HCT116 (cell line): Measurements from ENCODE around the gene SFTPA1.

Experiments
- CTCF ChIP-seq, 3 experiments: fragments of 200-600 bp in 1 of 3; sonication (generic) in 1 of 3; IDR thresholded peaks in 2 of 3; conservative IDR thresholded peaks in 1 of 3; 2 replicates each; pipeline ENCODE4 v1.5.1; 2012 to 2017; ENCODE audit warnings: low read depth in 2 of 3, low read length in 2 of 3, antibody characterized with exemption in 1 of 3, borderline replicate concordance in 1 of 3, control low read depth in 1 of 3, mild to moderate bottlenecking in 1 of 3, mixed read lengths in 1 of 3, mixed run types in 1 of 3, moderate library complexity in 1 of 3; ENCODE audit not compliant: insufficient read depth in 1 of 3
- MAX ChIP-seq: IDR thresholded peaks from 2 replicates; pipeline ENCODE4 v1.6.1; 2012

- TF ChIP-seq MAX (no peak), CTCF (IDR thresholded peaks at IDR 0.05 in 2 of 3, conservative IDR thresholded peaks at IDR 0.05 in 1 of 3; ENCODE audit: borderline replicate concordance in 1 of 3, insufficient read depth in 1 of 3, low read depth in 2 of 3, low read length in 2 of 3) (no peak)
Observed at GRCh38 chr10:79615577-79615976, 4.8 kb downstream of the SFTPA1 start.
